Cardiac fibroblast (primary cell): ENCODE measurements around the gene KCNB1.

Experiments used
- DNase-seq, 2 donors: peaks; one replicate each; pipeline versions ENCODE4 v3.0.0 to v3.0.0-alpha.2; 2010; ENCODE audit warnings: low read depth in 2 of 2
- H3K4me3 ChIP-seq, 2 donors: replicated peaks in 1 of 2; 1 replicate in 1 of 2; 2 replicates in 1 of 2; pipeline ENCODE4 v1.5.1; 2011; ENCODE audit warnings: low read depth in 2 of 2, low read length in 2 of 2, mild to moderate bottlenecking in 2 of 2, moderate library complexity in 1 of 2
- TF ChIP-seq, protein P1 (sequence below): IDR thresholded peaks from one replicate; pipeline ENCODE4 v1.5.1; 2011; ENCODE audit warnings: low read depth, mild to moderate bottlenecking, low read length, inconsistent platforms

Gene KCNB1

DNA sequence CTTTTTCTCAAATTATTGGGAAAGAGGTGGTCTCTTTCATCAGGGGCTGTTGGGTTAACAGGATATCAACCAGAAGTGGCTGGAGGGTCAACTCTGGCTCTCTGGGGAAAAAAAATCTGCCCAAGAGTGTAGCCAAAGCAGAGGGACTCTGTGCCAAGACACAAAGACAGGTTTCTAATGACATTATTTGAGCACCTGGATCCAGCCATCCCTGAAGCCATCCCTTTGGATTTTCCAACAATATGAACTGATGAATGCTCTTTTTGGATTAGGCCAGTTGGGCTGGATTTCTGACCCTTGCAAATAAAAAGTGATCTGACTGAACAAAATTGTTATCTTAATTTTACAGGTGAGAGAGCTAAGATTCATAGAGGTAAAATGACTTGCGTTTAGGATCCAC is 88.7 kb downstream of the KCNB1 start:
- no peak for DNase-seq
- H3K4me3 ChIP-seq = no peak overlapping the region
- TF ChIP-seq, protein P1, sequence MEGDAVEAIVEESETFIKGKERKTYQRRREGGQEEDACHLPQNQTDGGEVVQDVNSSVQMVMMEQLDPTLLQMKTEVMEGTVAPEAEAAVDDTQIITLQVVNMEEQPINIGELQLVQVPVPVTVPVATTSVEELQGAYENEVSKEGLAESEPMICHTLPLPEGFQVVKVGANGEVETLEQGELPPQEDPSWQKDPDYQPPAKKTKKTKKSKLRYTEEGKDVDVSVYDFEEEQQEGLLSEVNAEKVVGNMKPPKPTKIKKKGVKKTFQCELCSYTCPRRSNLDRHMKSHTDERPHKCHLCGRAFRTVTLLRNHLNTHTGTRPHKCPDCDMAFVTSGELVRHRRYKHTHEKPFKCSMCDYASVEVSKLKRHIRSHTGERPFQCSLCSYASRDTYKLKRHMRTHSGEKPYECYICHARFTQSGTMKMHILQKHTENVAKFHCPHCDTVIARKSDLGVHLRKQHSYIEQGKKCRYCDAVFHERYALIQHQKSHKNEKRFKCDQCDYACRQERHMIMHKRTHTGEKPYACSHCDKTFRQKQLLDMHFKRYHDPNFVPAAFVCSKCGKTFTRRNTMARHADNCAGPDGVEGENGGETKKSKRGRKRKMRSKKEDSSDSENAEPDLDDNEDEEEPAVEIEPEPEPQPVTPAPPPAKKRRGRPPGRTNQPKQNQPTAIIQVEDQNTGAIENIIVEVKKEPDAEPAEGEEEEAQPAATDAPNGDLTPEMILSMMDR = no peak

DNA sequence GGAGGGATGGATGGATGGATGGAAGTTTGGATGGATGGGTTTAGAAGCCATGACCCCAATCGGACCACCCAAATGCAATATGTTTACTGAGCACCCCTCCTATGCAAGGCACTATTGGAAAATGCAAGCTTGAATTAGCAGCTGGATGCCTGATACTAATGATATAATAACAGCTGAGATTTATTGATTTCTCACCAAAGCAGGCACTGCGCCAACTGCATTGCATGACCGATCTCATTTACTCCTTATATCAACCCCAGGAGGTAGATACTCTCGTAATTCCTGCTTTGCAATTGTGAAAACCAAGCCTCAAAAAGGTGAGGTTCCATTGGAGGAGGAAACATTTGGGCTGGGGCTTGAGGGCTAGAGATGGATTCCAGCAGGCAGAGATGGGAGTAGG is 89.7 kb downstream of the KCNB1 start:
- no peak overlapping the region for H3K4me3 ChIP-seq
- no peak for DNase-seq
- TF ChIP-seq, protein P1 = no peak

DNA sequence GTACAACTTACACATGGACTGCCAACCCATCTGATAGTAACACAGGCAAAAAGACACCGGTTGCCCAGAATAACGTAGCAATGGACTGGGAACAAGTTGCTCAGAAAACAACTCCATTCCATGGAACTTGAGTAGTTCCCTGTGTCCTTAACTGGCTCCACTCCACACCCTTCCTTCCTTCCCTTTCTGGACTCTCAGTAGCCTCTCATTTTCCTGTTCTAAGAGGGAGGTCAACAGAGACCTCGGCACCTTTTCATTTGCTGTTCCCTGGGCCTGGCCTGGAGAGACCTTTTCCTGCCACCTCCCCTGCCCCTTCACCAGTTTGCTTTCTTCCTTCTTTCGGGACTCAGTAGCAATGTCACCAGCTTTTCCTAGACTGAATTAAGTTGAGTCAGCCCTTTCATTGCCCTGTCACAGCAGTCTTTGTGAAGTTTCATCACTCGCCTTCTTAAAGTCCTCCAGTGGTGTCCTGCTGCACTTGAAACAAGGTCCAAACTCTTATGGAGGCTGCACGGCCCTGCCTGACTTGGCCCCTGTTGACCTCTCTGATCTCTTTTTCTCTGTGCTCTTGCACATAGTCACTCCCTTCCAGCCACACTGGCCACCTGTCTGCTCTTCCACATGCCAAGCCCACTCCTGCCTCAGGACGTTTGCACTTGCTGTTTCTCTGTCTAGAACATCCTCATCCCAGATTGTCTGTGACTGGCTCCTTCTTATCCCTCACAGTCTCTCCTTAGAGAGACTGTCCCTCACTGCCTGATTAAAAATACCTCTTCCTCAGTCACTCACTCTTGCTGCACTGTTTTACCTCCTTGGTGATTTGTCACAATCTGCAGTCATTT is 90.8 kb downstream of the KCNB1 start:
- H3K4me3 ChIP-seq = no peak overlapping the region
- TF ChIP-seq, protein P1 = no peak
- no peak for DNase-seq

DNA sequence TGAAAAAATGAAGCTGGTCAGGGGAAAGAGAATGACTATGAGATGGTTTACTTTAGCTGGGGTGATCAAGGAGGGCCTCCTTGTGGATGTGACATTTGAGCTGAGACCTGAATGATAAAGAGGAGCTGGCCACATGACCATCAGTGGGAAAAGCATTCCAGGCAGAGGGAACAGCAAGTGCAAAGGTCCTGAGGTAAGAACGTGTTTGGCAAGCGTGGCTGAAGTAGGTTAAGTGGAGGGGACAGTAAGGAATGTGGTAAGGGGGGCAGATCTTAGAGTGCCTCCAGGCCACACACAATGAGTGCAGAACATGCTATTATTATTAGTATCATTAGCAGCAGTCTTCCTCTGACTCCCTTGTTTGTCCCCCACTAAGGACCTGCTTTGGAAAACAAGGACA is 92.6 kb downstream of the KCNB1 start:
- TF ChIP-seq, protein P1 = no peak
- DNase-seq = no peak
- H3K4me3 ChIP-seq = no peak overlapping the region

DNA sequence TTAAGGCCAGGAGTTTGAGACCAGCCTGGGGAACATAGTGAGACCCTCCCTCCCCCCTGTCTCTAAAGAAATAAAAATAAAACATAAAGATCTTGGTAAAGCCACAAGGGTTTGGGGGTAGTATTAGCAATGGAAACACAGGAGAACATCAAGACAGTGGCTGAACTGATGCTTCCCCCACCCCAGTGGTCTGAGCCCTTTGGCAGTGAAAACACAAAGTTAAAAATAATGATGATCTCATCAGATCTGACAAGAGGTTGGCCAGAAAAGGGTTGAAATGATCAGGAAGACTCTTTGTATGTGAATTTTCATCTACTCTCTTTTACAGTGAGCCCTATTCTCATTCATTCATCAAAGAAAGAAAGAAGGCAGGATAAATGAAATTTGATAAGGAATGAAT is 93.7 kb downstream of the KCNB1 start:
- DNase-seq = no peak
- no peak overlapping the region for H3K4me3 ChIP-seq
- TF ChIP-seq, protein P1 = no peak

DNA sequence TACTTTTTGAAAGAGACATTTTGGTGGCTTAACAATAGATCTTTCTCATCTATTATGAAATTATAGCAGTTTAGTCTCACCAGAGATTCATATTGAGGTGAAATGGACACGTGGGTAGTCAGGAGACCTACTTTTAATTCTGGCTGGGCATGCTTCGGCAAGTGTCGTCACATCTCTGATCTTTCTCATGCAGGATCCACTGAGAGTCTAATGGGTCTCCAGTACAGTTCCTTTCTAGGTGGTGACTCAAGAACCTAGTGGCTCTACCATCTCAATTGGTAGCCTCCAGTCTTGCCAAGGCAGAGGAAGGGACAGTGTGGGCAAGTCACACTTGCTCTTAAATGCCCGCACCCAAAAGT is 94.9 kb downstream of the KCNB1 start:
- TF ChIP-seq, protein P1 = no peak
- no peak for DNase-seq
- H3K4me3 ChIP-seq = no peak overlapping the region
